Spleen (tissue), 11 donors: ENCODE measurements around the gene RSPH1. TPM values are rescaled to one million over a fixed set of nuclear protein-coding genes. Genes with fewer than 3 reads are reported as not detected.

Experiments used
- DNase-seq: peaks from one replicate; pipeline ENCODE4 v3.0.0-alpha.2; 2020
- H3K27ac ChIP-seq, 8 donors: fragments of 200-600 bp; sonication (generic) in 7 of 8; 1 replicate in 4 of 8; 2 replicates in 4 of 8; pipeline versions ENCODE4 v1.5.0 to v1.8.0; 2016 to 2021; ENCODE audit warnings: inconsistent platforms in 4 of 8, mild to moderate bottlenecking in 4 of 8, moderate library complexity in 1 of 8
- H3K27me3 ChIP-seq, 7 donors: fragments of 200-600 bp; sonication (generic) in 6 of 7; replicated peaks in 1 of 7; 1 replicate in 4 of 7; 2 replicates in 3 of 7; pipeline versions ENCODE4 v1.5.0 to v1.8.0; 2016 to 2021; ENCODE audit warnings: inconsistent platforms in 3 of 7, mild to moderate bottlenecking in 1 of 7
- H3K36me3 ChIP-seq, 6 donors: fragments of 200-600 bp; sonication (generic) in 5 of 6; 1 replicate in 4 of 6; 2 replicates in 2 of 6; pipeline versions ENCODE4 v1.5.0 to v1.8.0; 2016 to 2021; ENCODE audit warnings: inconsistent platforms in 2 of 6
- H3K4me1 ChIP-seq, 6 donors: fragments of 200-600 bp; sonication (generic) in 5 of 6; 1 replicate in 3 of 6; 2 replicates in 3 of 6; pipeline versions ENCODE4 v1.5.0 to v1.8.0; 2016 to 2021; ENCODE audit warnings: inconsistent platforms in 3 of 6
- H3K4me3 ChIP-seq, 8 donors: fragments of 200-600 bp; sonication (generic) in 7 of 8; 1 replicate in 4 of 8; 2 replicates in 4 of 8; pipeline versions ENCODE4 v1.5.0 to v1.8.0; 2016 to 2021; ENCODE audit warnings: inconsistent platforms in 4 of 8, mild to moderate bottlenecking in 4 of 8, moderate library complexity in 2 of 8
- H3K9me3 ChIP-seq, 8 donors: fragments of 200-600 bp; sonication (generic) in 7 of 8; 1 replicate in 4 of 8; 2 replicates in 4 of 8; pipeline versions ENCODE4 v1.5.0 to v1.8.0; 2016 to 2021; ENCODE audit warnings: inconsistent platforms in 4 of 8
- POLR2A ChIP-seq, 3 donors: fragments of 450-650 bp; IDR thresholded peaks; one replicate each; pipeline ENCODE4 v1.5.1; 2017; ENCODE audit warnings: antibody characterized with exemption in 3 of 3, mild to moderate bottlenecking in 1 of 3
- POLR2AphosphoS5 ChIP-seq, 3 donors: sonication (generic); formaldehyde crosslinking; IDR thresholded peaks; one replicate each; pipeline ENCODE4 v1.5.1; 2017; ENCODE audit warnings: antibody characterized with exemption in 3 of 3
- WGBS, 5 donors: extraction: QIAGEN DNeasy Blood & Tissue Kit in 3 of 5; methylation state at CpG; one replicate each; pipeline versions ENCODE4 v1.1.5 to v1.1.7; 2013 to 2018; 5-methylcytosine and 5-hydroxymethylcytosine counted together
- intact Hi-C: fragments of 100-400 bp; cut with DNase I; formaldehyde crosslinking; loops from one replicate; pipeline ENCODE4 v1.15.0; 2023; ENCODE audit warnings: low total_unique reads
- polyA plus RNA-seq, 3 donors: library from polyadenylated mRNA; stranded (reverse); fragments of 200-250 nt; gene quantifications; one replicate each; pipeline ENCODE4 v1.2.1, GENCODE V29; 2013
- total RNA-seq, 7 donors: library from RNA; depleted of rRNA in 3 of 7; stranded (reverse); fragments of >200 nt in 3 of 7; fragmentation: NEBNext Ultra II Directional in 4 of 7; extraction: Animal tissue kit (Norgen Biotek cat#: 25700) in 4 of 7; gene quantifications; one replicate each; pipeline versions ENCODE4 v1.1.0 to v1.2.1, GENCODE V29; 2016 to 2021
- TF ChIP-seq, protein P1 (sequence below), 11 experiments: fragments of 200-600 bp in 7 of 11; fragments of 450-650 bp in 4 of 11; sonication (generic) in 4 of 11; IDR thresholded peaks in 8 of 11; conservative IDR thresholded peaks in 3 of 11; 1 replicate in 7 of 11; 2 replicates in 4 of 11; pipeline versions ENCODE4 v1.4.0 to v1.8.0; 2016 to 2021; ENCODE audit warnings: antibody characterized with exemption in 11 of 11, inconsistent platforms in 4 of 11, mild to moderate bottlenecking in 1 of 11
- donor health status: healthy with polysubstance abuse.
- donor health status: DM: no; HTN: no; CAD: no; lungs with moderate emphysema.
- donor health status: DM: no; HTN: no; CAD: no.
- donor health status: Bipolar disorder and iron deficiency.
- donor health status: healthy.
- donor health status: DM: no; HTN: no; CAD: no.
- donor health status: DM: yes; HTN: yes; CAD: no.

The RSPH1 gene
- total and polyA plus RNA-seq, 10 donors = 0.10 to 0.35 (median 0.26) TPM; not detected in 5

DNA sequence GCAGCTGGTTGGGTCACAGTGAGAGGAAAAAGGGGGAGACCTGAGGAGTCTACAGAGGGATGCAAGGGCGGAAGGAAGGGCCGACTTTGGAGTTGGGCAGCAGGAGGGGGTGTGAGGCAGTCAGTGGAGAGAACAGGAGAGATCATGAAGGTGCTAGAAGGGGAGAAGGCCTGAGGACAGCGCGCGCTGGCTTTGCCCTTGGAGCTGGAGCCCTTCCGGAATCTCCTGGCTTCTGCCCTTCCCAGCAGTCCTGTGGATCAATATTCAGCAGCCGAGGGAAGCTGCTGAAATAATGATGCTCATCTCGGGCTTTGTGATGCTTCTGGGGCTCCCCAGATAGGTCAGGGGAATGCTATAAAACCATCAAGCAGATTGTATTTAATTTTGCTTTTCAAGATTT, 44.4 kb upstream of the RSPH1 start:
- 86 to 93% (median 89%) methylated on average over 8 of the region's 8 CpGs for WGBS, 5 donors
- H3K27ac ChIP-seq = no peak overlapping the region
- peaks cover 4 to 24% (median 19%) of the 10 kb centered on the region in 6 donors for H3K4me1 ChIP-seq
- H3K4me3 ChIP-seq = no peak overlapping the region
- no peak for DNase-seq
- H3K36me3 ChIP-seq = peaks cover 0 to 99% (median 43%) of the 10 kb centered on the region in 6 donors
- H3K27me3 ChIP-seq = no peaks in the 10 kb centered on the region
- TF ChIP-seq POLR2AphosphoS5 (IDR thresholded peaks at IDR 0.05) = no peak
- TF ChIP-seq, protein P1, sequence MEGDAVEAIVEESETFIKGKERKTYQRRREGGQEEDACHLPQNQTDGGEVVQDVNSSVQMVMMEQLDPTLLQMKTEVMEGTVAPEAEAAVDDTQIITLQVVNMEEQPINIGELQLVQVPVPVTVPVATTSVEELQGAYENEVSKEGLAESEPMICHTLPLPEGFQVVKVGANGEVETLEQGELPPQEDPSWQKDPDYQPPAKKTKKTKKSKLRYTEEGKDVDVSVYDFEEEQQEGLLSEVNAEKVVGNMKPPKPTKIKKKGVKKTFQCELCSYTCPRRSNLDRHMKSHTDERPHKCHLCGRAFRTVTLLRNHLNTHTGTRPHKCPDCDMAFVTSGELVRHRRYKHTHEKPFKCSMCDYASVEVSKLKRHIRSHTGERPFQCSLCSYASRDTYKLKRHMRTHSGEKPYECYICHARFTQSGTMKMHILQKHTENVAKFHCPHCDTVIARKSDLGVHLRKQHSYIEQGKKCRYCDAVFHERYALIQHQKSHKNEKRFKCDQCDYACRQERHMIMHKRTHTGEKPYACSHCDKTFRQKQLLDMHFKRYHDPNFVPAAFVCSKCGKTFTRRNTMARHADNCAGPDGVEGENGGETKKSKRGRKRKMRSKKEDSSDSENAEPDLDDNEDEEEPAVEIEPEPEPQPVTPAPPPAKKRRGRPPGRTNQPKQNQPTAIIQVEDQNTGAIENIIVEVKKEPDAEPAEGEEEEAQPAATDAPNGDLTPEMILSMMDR (IDR thresholded peaks at IDR 0.05 in 8 of 11, conservative IDR thresholded peaks at IDR 0.05 in 3 of 11) = no peak
- TF ChIP-seq POLR2A (IDR thresholded peaks at IDR 0.05) = no peak
- intact Hi-C loops = loop anchor here (10.0 kb wide), 1 partner anchor 424 kb away; no protein-coding TSS in a partner anchor
- no peaks in the 10 kb centered on the region for H3K9me3 ChIP-seq

DNA sequence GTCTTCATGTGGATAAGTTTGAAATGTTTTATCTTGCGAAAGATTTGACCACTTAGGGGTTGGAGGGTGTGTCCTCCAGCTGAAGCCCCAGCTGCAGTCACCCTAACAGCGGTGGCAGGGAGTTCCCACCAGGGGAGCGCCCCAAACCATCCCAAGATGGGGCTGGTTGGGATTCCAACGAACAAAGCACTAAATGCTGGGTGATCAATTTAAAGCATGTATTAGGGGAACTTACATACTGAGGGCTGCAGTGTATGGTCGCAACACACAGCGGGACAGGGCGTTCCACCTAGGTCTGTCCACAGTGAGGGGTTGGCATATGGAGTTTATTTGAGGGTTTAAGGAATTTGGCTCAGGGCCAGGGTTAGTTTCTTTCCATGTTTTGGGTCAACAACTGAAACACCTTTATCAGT, 43.9 kb upstream of the RSPH1 start:
- no peak for DNase-seq
- Histone ChIP-seq H3K4me1 (peaks cover 6 to 28% (median 23%) of the 10 kb centered on the region in 6 donors), H3K4me3 (no peak overlapping the region), H3K27me3 (no peaks in the 10 kb centered on the region), H3K27ac (no peak overlapping the region), H3K9me3 (no peaks in the 10 kb centered on the region), H3K36me3 (peaks cover 0 to 99% (median 40%) of the 10 kb centered on the region in 6 donors)
- intact Hi-C loops = loop anchor here (10.0 kb wide), 1 partner anchor 425 kb away; no protein-coding TSS in a partner anchor
- no peak for TF ChIP-seq POLR2A (IDR thresholded peaks at IDR 0.05)
- TF ChIP-seq, protein P1 (IDR thresholded peaks at IDR 0.05 in 8 of 11, conservative IDR thresholded peaks at IDR 0.05 in 3 of 11) = no peak
- TF ChIP-seq POLR2AphosphoS5 (IDR thresholded peaks at IDR 0.05) = no peak
- WGBS, 5 donors = 80 to 92% (median 91%) methylated on average over 7 of the region's 7 CpGs

- TF ChIP-seq POLR2A (IDR thresholded peaks at IDR 0.05) = no peak
- TF ChIP-seq, protein P1 (IDR thresholded peaks at IDR 0.05 in 8 of 11, conservative IDR thresholded peaks at IDR 0.05 in 3 of 11) = no peak
- TF ChIP-seq POLR2AphosphoS5 (IDR thresholded peaks at IDR 0.05) = no peak
- intact Hi-C loops = no loop called here
- Histone ChIP-seq H3K36me3 (peaks cover 0 to 98% (median 34%) of the 10 kb centered on the region in 6 donors), H3K9me3 (no peaks in the 10 kb centered on the region), H3K4me1 (peaks cover 7 to 34% (median 29%) of the 10 kb centered on the region in 6 donors), H3K27me3 (no peaks in the 10 kb centered on the region), H3K4me3 (no peak overlapping the region), H3K27ac (no peak overlapping the region)
- DNase-seq = no peak
- 93 to 96% (median 95%) methylated on average over 17 of the region's 17 CpGs for WGBS, 5 donors
Measured at GRCh38 chr21:42539342-42539741, 43.3 kb upstream of the RSPH1 start.

GRCh38 chr21:42538479-42539275, 42.7 kb upstream of the RSPH1 start:
- intact Hi-C loops = no loop called here
- Histone ChIP-seq H3K27me3 (no peaks in the 10 kb centered on the region), H3K4me3 (no peak overlapping the region), H3K9me3 (no peaks in the 10 kb centered on the region), H3K36me3 (peaks cover 0 to 91% (median 28%) of the 10 kb centered on the region in 6 donors), H3K27ac (no peak overlapping the region), H3K4me1 (peaks cover 12 to 41% (median 36%) of the 10 kb centered on the region in 6 donors)
- TF ChIP-seq, protein P1 (IDR thresholded peaks at IDR 0.05 in 8 of 11, conservative IDR thresholded peaks at IDR 0.05 in 3 of 11) = no peak
- TF ChIP-seq POLR2A (IDR thresholded peaks at IDR 0.05) = no peak
- no peak for TF ChIP-seq POLR2AphosphoS5 (IDR thresholded peaks at IDR 0.05)
- no peak for DNase-seq
- WGBS, 5 donors = 79 to 87% (median 84%) methylated on average over 10 of the region's 10 CpGs
